GM19043 (cell line): ENCODE results near the gene SENP2.
"Not testable (repeated sequence)": the region's sequence is repeated elsewhere in the genome, so short reads cannot be mapped to it uniquely, and the experiment has no call there.

Experiments
- ATAC-seq: cut with Tn5 transposase; IDR thresholded peaks from one replicate; pipeline ENCODE4 v1.9.1; 2021; ENCODE audit warnings: low read depth; ENCODE audit not compliant: unreplicated experiment

SENP2 gene

DNA sequence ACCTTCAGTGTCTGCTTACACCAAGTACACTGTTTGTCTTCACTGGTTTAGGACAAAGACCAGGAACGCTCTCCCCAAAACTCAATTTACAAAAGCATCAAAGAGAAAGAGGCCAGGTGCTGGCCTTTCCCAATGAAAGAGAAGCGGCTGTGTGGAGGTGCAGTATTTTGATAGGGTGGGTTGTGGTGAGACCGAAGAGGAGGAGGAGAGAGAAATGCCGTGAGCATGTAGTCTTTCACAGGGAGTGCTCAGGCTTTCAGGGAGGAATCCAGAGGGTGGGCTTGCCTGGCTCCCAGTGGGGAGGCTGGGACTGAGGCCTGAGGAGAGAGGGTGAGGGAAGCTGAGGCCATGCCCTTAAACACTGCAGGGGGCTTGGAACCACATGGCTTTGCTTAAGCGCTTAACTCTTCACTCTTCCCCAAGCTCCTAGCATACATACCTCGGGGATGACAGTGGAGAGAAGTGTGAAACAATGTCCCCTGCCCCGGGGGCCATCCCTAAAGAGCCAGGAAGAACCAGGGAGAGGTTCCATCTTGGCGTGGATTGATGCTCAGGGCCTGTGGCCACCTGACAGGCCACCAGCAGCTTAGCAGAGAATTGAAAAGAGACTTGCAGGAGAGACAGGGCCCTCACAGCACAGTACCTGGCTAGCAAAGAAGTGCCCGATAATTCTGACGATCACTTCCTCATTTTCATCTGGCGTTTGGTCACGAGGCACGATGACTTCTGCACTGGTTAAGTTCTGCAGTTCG lies 60.5 kb downstream of the SENP2 start:
- ATAC-seq = no peak

DNA sequence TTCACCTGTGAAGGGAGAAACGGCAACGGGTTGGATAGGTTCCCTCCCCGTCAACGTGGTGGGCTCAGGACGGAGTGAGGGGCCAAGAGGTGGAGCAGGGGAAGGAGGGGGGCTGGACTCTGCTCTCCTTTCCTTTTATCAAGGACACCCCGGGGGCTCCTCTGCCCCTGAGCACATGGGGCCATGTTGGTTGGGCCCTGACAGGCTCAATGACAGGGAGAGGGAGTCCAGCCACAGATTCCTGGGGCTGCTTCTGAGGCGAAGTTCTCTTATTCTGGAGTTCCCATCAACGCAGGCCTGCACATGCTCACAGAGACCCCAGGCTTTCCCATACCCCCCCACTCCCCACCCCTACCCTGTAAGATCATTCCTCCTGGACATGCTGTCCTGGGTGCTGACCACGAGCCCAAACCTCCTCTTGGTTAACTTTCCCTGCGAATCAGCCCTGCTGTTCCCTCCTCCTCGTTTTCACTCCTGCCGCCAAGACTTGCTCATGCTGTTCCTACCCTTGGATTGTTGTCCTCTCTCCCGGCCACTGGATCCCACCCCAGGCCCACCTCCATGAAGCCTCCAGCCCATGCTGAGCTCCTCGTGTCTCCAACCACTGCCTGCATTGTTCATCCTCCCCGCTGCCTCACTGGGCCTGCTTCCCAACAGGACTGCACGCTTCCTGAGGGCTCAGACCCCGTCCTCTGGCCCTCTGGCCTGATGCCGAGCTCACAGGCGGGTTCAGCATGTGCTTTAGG lies 61.2 kb downstream of the SENP2 start:
- no peak for ATAC-seq

DNA sequence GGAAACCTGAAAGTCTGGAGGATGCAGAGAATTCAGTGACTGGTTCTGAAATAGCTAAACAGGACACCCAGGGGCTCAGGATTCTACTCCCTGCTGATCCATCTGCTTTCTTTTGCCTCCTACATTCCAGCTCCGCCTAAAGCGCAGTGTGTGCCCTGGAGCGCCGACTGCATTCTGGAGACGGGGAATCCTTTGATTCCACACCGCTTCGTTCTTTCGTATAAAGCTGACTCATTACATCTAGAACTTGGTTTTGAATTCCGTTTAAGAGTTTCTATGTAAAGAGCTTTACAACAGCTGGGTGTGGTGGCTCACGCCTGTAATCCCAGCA lies 61.8 kb downstream of the SENP2 start:
- no peak for ATAC-seq

DNA sequence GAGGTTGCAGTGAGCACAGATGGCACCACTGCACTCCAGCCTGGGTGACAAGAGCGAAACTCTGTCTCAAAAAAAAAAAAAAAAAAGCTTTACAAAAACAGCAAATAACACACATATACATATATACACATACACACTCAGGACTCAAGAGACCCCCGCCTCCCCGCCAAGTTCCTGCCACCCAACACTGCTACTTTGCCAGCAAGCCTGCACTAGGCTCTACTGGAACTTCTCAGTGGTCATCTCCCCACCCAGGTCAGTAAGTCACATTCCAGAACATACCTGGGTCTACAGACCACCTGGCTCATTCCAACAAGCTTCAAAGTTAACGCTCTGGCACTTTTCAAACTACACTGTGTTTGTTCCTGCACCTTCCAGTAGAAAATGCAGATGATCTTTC lies 62.3 kb downstream of the SENP2 start:
- no peak for ATAC-seq

DNA sequence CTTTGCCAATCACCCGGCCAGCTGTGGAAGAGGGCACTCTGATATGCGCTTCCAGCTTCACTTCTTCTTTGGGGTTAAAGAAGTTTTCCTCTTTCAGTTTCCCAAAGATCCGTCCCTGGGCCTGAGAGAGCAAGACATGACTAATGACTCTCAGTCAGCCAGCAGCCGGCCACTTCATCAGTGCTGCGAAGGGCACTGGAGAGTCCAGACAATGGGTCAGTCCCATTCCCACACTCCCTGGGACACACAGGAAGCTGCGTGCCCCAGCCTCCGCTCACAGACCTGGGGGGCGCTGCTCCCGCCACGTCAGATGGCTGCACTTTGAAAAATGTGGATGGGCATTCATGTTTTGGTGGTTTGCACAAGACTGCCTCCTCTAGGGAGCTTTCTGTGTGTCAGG lies 63.3 kb downstream of the SENP2 start:
- ATAC-seq = no peak

DNA sequence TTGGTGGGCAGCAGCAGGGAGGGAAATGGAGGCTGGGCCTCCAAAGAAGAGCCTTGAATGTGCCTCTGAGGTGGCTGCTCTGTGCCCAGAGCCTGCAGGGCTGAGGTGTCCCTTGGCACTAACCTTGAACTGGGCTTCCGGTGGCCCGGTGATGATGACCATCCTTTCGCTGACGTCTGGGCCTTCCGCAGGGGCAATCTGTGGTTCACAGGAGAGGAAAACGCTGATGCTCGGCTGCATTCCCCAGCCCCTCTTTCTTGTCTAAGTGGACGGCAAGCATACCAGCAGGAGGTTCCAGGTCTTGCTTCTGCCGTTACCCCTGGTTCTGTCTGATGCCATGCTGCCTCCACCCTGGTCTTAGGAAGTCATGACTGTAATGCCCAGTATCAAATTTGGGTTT lies 65.9 kb downstream of the SENP2 start:
- ATAC-seq = no peak

DNA sequence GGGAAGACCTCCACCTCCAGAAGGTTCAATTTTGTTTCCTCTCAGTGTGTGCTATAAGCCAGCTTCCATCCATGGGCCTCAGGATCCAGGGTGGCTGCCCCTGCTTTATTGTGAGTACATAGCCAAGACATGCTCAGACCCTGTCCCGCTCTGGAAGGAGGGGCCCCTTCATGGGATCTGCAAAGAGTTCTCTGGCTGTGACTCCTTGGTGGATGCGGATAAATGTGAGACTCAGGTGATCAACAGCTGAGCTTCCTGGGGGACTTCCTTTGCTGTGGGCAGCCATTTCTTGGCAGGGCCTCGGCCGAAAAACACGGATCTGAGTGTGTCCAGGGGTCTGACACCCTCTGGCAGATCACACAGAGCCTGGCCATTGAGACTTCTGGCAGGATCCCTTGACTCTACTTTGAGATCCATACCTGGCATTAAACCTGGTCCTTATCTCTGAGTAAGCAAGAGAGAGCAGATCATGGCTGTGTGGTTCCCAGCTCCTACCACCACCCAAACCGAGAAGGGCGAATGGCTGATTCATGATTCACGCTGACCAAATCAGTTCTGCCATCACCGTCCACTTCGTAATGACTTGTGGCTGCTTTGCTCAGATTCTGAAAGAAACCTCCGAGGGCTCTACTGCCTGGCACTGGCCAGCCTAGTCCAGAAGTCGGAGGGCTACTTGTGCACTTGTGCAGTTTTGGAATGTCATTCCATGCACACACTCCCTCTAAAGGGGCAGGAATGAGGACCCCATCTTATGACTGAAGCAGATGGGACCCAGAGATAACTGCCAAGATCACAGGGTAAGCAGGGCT lies 68.1 kb downstream of the SENP2 start:
- ATAC-seq = no peak

DNA sequence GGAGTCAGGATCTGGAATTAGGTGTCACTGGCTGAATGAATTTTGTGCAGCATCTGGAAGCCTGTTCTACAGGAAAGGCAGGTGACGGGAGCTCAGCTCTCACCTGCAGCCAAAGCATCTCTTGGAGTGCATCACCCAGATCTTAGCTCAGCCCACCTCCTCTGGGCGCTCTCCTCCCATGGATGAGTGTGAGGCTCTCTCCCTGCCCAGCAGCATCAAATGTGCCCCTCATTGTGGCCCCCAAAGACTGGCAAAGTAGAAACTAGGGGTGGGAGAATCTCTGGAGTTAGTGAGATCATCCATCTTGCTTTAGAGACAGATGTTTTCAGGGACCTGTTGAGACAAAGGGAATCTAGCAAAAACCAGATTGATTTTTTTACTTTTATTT lies 68.7 kb downstream of the SENP2 start:
- ATAC-seq = no peak

DNA sequence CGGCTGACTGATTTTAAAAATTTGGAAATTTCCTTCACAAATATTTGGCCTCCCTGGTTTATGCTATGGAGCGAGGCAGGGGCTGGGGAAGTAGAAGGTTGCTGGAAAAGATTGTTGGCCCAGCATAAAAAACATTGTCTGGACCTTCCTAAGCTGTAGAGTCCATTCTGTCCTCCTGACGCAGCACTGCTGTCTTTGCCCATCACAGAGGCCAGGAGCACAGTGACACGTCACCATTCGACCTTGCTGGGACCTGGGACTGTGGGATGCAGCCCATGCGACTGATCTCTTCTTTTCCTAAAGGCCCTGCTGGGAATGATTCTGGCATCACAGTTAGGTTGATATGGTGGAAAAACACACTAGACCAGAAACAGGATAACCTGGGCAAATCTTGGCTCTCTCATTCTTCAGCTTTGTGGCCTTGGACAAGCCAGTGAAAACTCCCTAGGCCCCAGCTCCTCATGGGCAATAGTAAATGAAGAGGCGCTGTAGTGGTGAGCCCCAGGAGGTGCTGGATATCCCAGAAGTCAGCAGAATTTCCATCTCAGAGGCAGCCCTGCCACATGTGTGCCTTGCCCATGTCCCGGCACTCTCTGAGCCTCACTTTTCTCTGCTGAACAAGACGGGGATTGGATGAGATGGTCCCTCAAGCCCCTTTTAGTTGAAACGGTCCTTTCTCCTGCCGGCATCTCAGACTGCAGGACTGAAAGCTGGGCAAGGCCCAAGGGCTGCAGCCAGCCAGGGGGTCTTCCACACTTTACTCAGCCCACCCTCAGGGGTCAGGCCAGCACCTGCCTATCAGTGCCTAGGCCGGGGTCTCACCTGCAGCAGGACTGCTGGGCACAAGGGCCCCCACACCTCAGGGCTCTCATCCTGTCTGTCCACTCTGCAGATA lies 69.6 kb downstream of the SENP2 start:
- ATAC-seq = no peak

DNA sequence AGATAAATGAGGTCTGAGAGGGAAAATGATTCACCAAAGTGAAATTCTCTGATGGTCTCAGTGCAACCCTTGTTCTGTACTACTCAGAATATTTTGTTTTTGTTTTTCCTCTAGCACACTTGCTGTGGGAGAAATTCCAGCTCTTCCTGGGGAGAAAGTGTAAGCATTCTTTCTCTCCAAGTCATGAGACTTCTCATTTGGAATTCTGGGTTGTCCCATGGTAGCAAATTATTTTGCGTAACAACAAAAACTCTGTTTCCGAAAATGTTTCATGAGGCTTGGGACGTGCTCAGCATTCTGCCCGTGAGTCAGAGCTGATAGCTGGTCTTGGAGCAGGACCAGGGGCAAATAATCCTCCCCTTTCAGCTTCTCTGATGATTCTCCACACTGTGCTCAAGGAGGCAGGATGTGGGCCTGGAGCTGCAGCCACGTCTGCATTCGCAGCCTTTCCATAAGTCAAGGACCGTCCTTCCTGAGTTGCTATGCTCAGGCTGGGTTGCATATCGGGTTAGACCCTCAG lies 70.3 kb downstream of the SENP2 start:
- ATAC-seq = no peak

DNA sequence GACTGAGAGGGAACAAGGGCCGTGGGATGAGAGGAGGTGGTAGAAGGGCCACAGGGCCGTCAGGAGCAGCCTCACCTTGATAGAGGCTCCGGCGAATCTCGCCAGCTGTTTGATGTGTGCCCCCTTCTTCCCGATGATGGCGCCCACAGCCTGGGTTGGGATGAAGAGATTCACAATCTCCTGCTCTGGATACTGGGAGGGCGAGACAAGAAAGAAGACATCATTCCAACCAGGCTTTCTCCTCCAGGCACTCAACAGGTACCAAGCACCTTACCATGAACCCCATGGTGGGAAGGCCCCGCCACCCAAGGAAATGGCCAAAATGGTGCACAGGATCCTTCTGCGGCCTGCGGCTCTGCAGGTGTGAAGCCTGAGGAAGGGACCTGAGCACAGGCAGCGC lies 71.1 kb downstream of the SENP2 start:
- ATAC-seq = no peak

DNA sequence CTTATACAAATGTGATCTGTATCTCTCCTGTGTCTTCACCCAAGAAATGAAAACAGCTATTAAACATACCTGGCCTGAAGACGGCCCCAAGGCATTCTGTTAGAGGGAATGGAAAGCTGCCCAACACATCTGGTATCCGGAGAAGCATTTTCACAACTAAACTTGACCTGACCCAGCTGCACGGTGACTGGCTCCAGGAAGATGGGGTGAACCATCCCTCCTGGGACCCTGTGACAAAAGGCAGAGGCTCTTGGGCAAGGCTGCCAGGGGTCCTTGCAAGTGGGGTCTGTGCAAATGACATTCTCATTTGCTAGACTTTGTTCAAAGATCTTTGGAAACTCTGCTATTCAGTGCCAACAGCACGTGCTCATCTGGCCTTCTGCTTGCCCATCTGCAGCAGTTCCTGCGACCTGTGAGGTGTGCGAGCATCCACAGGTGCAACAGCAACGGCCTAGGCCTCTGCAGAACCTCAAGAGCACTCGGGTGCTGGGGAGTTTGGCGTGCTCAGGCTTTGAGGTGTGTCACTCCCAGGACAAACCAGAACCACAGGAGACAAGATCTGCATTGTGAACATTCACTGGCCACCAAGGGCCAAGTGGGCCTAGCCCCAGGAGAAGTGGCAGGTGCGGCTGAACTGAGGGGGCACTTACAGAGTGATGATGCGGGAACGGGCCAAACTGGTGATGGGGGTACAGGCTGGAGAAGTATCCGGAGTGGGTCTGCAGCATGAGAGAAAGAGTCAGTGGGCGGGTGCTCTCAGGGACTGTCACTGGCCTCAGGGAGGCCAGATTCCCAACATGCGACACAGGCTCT lies 71.8 kb downstream of the SENP2 start:
- ATAC-seq = no peak

DNA sequence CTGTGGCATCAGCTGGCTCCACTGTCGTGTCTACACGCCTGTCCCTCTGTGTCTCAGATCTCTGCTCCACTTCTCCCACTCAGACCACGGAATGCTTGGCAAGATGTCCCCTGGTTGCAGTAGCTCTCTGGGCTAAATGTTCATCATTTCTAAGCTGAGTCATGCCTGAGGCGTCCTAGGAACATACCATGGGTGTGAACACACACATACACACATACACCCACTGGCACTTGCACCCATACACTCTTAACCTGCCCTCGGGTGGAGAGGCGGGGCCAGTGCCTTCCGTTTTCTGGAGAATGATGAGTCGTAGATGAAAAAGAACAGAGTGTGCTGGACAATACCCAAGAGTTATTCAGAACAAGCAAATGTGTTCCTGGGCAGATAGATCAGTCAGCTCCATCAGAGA lies 72.4 kb downstream of the SENP2 start:
- ATAC-seq = no peak

DNA sequence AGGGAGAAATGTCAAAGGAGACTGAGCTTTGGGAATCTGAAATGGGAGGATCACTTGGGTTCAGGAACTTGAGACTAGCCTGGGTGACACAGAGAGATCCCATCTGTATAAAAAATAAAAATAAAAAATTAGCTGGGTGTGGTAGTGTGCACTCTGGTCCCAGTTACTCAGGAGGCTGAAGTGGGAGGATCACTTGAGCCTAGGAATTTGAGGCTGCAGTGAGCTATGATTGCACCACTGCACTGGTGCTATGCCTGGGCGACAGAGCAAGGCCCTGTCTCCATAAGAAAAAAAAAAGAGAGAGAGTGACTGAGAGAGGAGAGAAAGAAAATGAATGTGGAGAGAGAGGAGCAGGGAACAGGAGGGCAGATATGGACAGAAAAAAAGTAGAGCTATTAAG lies 72.8 kb downstream of the SENP2 start:
- ATAC-seq = no peak

DNA sequence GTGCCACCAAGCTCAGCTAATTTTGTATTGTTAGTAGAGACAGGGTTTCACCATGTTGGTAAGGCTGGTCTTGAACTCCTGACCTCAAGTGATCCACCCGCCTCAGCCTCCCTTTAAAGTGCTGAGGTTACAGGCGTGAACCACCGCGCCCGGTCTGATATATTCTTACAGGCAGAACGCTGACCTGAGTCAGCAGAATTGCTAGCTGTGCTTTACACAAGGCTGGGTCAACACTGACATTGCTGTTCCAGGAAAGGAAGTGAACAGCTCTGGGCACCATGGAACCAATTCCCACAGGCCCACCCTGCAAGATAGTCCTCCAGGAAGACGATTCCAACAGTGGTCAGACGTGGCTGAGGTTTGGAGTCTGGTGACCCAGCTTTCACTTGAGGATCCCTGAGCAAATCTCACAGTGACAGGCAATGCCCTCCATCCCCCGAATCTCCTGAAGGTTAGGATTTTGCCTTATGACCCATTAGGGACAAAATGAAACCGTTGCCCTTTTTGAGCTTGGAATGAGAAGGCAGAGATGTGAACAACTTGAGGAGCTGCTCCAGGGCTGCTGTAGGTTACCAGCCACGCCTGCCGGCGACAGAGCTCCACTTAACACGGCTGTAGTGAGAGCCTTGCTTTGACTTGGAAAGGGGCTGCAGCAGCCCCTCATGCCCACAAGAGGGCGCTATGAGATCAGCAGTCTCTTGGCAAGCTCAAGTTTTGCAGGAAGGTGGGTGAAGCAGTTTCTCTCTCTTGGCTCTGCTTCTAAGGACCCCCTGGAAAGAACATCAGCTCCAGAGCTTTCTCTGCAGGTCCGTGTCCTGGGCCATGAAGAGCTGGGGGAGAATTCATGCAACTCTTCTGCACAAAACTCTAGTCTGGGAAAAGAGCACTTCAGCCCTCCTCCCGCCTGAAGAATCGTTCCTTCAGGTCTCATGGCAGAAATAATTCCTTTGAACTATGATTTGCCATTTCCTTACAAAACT lies 74.1 kb downstream of the SENP2 start:
- ATAC-seq = peak; percentile 85

DNA sequence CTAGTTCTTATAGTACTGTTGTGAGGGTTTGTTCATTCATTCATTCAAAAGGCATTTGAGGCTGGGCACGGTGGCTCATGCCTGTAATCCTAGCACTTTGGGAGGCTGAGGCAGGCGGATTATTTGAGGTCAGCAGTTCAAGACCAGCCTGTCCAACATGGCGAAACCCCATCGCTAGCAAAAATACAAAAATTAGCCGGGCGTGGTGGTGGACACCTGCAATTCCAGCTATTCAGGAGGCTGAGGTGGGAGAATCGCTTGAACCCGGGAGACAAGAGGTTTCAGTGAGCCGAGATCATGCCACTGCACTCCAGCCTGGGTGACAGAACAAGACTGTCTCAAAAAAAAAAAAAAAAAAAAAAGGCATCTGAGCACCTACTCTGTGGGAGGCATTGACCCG lies 75.2 kb downstream of the SENP2 start:
- ATAC-seq = not testable (repeated sequence)

DNA sequence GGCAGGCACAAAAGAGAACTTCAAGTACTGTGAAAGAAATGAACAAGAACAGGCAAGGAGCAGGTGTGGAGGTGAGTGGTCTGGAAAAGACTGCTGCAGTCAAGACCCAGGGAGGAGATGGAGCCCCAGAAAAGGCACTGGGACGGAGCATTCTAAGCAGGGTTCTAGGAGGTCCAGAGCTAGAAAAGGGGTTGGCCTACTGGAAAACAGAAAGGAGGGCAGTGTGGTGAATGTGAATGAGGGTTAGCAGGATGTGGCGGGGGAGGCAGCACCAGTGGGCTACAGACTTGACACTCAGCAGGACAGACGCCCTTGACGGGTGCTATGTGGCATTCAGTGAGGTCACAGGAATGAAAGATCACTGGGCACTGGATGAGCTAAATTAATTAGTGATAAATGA lies 75.7 kb downstream of the SENP2 start:
- ATAC-seq = no peak

DNA sequence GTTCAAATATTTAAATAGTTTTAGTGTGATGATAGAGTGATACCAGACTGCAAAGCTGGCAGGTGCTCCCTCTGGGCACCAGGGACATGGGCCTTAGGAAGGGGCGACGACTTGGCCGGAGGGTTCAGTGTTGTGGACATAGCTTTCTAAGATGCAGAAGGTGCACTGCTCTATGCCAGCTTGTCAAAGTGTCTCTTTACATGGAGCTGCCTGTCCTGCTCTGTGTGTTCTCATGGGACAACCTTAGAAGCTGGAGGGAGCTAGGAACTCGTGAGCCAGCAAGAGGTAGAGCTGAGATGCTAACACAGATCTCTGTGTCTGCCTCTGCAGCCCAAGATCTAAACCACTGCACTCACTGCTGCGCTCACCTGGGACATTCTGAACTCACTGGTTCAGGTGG lies 77.8 kb downstream of the SENP2 start:
- no peak for ATAC-seq
